BJ (cell line): ENCODE results near the gene SPATA2L. TPM values are rescaled to one million over a fixed set of nuclear protein-coding genes. Genes with fewer than 3 reads are reported as not detected.

Experiments
- CTCF ChIA-PET: fragments of 350-600 bp; formaldehyde crosslinking; extraction: SDS; loops from one replicate; lab custom pipeline; 2021; ENCODE audit warnings: antibody characterized with exemption, inconsistent platforms; lab: Yijun Ruan, JAX
- POLR2A ChIA-PET: fragments of 300-600 bp; sonication (Branson Sonifier 250); formaldehyde crosslinking; extraction: SDS; loops from one replicate; lab custom pipeline; 2021; ENCODE audit warnings: antibody characterized with exemption; lab: Charles Lee
- DNase-seq: peaks from one replicate; pipeline ENCODE4 v3.0.0-alpha.2; 2011; ENCODE audit warnings: low read depth
- H3K27me3 ChIP-seq: 2 replicates; pipeline ENCODE4 v1.6.0; 2011; ENCODE audit warnings: low read length; ENCODE audit not compliant: control insufficient read depth, insufficient read depth
- H3K36me3 ChIP-seq: 2 replicates; pipeline ENCODE4 v1.5.1; 2011; ENCODE audit warnings: low read length; ENCODE audit not compliant: control insufficient read depth, insufficient read depth
- H3K4me3 ChIP-seq: 2 replicates; pipeline ENCODE4 v1.5.1; 2011; ENCODE audit warnings: low read depth, mild to moderate bottlenecking, control low read depth, low read length
- polyA plus RNA-seq: library from polyadenylated mRNA; depleted of rRNA; stranded (reverse); fragments of >200 nt; gene quantifications from 2 replicates; pipeline ENCODE4 v1.2.3, GENCODE V29; 2011; rRNA removed
- TF ChIP-seq, protein P1 (sequence below): IDR thresholded peaks from 2 replicates; pipeline ENCODE4 v1.5.1; 2011; ENCODE audit warnings: low read depth, mild to moderate bottlenecking, control low read depth, inconsistent platforms, low read length, moderate library complexity; ENCODE audit not compliant: insufficient read depth

The SPATA2L gene
- polyA plus RNA-seq, 1 experiment, result 5.3 TPM

DNA sequence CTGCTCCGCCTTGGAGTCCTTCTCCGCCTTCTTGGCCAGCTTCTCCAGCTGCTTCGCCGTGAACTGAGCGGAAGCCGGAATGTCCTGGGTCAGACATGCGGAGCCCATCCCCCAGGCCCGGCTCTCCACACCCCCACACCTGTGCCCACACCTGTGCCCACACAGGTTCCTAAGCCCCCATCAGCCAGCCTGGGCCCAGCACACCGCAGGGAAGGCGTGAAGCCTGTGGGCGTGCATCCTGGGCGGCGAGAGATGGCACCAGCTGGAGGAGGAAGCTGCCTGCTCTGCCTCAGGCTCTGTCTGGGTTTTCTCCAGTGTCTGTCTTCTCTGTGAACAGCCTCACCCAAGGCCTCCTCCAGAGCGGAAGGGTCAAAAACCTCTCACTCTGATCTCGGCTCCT is 49.9 kb downstream of the SPATA2L start:
- CTCF ChIA-PET, result interaction anchor here (0.6 to 2.9 kb wide), 2 partner anchors 10 to 17 kb away, joined by 3 to 11 read pairs; no protein-coding TSS in a partner anchor

GRCh38 chr16:89646906-89647305 is 54.6 kb downstream of the SPATA2L start:
- Histone ChIP-seq H3K4me3 (no peak overlapping the region), H3K27me3 (no peaks in the 10 kb centered on the region), H3K36me3 (peaks cover 27% of the 10 kb centered on the region)
- CTCF ChIA-PET, result interaction anchor here (0.5 to 0.9 kb wide), 3 partner anchors 14 to 71 kb away, joined by 3 to 5 read pairs (median 3); partner anchors contain the start of gene CPNE7
- POLR2A ChIA-PET, result no interaction called here
- DNase-seq, result no peak
- TF ChIP-seq, protein P1, sequence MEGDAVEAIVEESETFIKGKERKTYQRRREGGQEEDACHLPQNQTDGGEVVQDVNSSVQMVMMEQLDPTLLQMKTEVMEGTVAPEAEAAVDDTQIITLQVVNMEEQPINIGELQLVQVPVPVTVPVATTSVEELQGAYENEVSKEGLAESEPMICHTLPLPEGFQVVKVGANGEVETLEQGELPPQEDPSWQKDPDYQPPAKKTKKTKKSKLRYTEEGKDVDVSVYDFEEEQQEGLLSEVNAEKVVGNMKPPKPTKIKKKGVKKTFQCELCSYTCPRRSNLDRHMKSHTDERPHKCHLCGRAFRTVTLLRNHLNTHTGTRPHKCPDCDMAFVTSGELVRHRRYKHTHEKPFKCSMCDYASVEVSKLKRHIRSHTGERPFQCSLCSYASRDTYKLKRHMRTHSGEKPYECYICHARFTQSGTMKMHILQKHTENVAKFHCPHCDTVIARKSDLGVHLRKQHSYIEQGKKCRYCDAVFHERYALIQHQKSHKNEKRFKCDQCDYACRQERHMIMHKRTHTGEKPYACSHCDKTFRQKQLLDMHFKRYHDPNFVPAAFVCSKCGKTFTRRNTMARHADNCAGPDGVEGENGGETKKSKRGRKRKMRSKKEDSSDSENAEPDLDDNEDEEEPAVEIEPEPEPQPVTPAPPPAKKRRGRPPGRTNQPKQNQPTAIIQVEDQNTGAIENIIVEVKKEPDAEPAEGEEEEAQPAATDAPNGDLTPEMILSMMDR, result no peak

More for the DNA sequence above, 49.9 kb downstream of the SPATA2L start:
- no peak overlapping the region for H3K4me3 ChIP-seq
- H3K36me3 ChIP-seq, result peaks cover 23% of the 10 kb centered on the region
- TF ChIP-seq, protein P1, result no peak
- no peak for DNase-seq
- H3K27me3 ChIP-seq, result no peaks in the 10 kb centered on the region
- POLR2A ChIA-PET, result no interaction called here

Other genes with a start within 250 kb of the SPATA2L start
- gene ANKRD11, start 211.1 kb downstream of the SPATA2L start, polyA plus RNA-seq, result 44.1 and 61.8 TPM in 2 replicates
- 36.3 and 45.0 TPM in 2 replicates for gene SPG7, start 193.3 kb downstream of the SPATA2L start, polyA plus RNA-seq
- gene RPL13, start 141.0 kb downstream of the SPATA2L start, polyA plus RNA-seq, result 4,141 and 4,466 TPM in 2 replicates
- 4.2 and 7.1 TPM in 2 replicates for gene CPNE7, start 125.9 kb downstream of the SPATA2L start, polyA plus RNA-seq
- not detected in 2 replicates for gene DPEP1, start 88.1 kb downstream of the SPATA2L start, polyA plus RNA-seq
- 58.5 and 105 TPM in 2 replicates for gene CHMP1A, start 44.0 kb downstream of the SPATA2L start, polyA plus RNA-seq
- gene SPATA33, start 43.9 kb downstream of the SPATA2L start, polyA plus RNA-seq, result 2.6 TPM in 2 replicates
- gene CDK10, start 15.0 kb downstream of the SPATA2L start, polyA plus RNA-seq, result 31.5 and 56.0 TPM in 2 replicates
- gene VPS9D1, start 19.2 kb upstream of the SPATA2L start, polyA plus RNA-seq, result 8.3 and 15.6 TPM in 2 replicates
- gene ZNF276, start 19.8 kb upstream of the SPATA2L start, polyA plus RNA-seq, result 5.6 and 8.5 TPM in 2 replicates
- gene FANCA, start 114.9 kb upstream of the SPATA2L start, polyA plus RNA-seq, result 8.9 and 13.4 TPM in 2 replicates
- 2.2 and 2.3 TPM in 2 replicates for gene SPIRE2, start 126.8 kb upstream of the SPATA2L start, polyA plus RNA-seq
- 131 and 219 TPM in 2 replicates for gene TCF25, start 171.9 kb upstream of the SPATA2L start, polyA plus RNA-seq
- gene MC1R, start 217.2 kb upstream of the SPATA2L start, polyA plus RNA-seq, result 4.6 and 7.2 TPM in 2 replicates
- 55.2 and 108 TPM in 2 replicates for gene TUBB3, start 221.6 kb upstream of the SPATA2L start, polyA plus RNA-seq
- 75.5 and 109 TPM in 2 replicates for gene DEF8, start 247.1 kb upstream of the SPATA2L start, polyA plus RNA-seq